Thyroid gland (tissue), 4 donors: ENCODE measurements around the gene PRKD2. TPM values are rescaled to one million over a fixed set of nuclear protein-coding genes. Genes with fewer than 3 reads are reported as not detected.
A peak's percentile ranks its signal among the peaks of the same experiment; 100 is the strongest.

Source experiments
- DNase-seq, 2 donors: peaks; one replicate each; pipeline ENCODE4 v3.0.0-alpha.2; 2019
- H3K27ac ChIP-seq, 3 donors: fragments of 200-600 bp; sonication (generic); 1 replicate in 2 of 3; 2 replicates in 1 of 3; pipeline ENCODE4 v1.5.1; 2016 to 2019; ENCODE audit warnings: mild to moderate bottlenecking in 1 of 3, moderate library complexity in 1 of 3
- H3K27me3 ChIP-seq: fragments of 200-600 bp; sonication (generic); one replicate; pipeline ENCODE4 v1.5.1; 2019
- H3K36me3 ChIP-seq, 2 donors: fragments of 200-600 bp; sonication (generic); one replicate each; pipeline ENCODE4 v1.5.1; 2016 to 2019
- H3K4me1 ChIP-seq, 2 donors: fragments of 200-600 bp; sonication (generic); one replicate each; pipeline ENCODE4 v1.5.1; 2017 to 2019
- H3K4me3 ChIP-seq, 3 donors: fragments of 200-600 bp; sonication (generic); replicated peaks in 1 of 3; 1 replicate in 2 of 3; 2 replicates in 1 of 3; pipeline ENCODE4 v1.5.1; 2016; ENCODE audit warnings: mild to moderate bottlenecking in 1 of 3
- H3K9me3 ChIP-seq: fragments of 200-600 bp; sonication (generic); one replicate; pipeline ENCODE4 v1.5.1; 2017
- POLR2A ChIP-seq, 2 donors: fragments of 450-650 bp; IDR thresholded peaks; one replicate each; pipeline ENCODE4 v1.6.1; 2017; ENCODE audit warnings: antibody characterized with exemption in 2 of 2, mild to moderate bottlenecking in 2 of 2, moderate library complexity in 1 of 2
- WGBS, 2 donors: methylation state at CpG; one replicate each; pipeline ENCODE4 v1.1.5; 2017; 5-methylcytosine and 5-hydroxymethylcytosine counted together
- intact Hi-C: fragments of 100-400 bp; cut with DNase I; formaldehyde crosslinking; loops from one replicate; pipeline ENCODE4 v1.15.1; 2023
- total RNA-seq, 4 donors: library from RNA; depleted of rRNA; stranded (reverse); fragments of >200 nt; gene quantifications; one replicate each; pipeline ENCODE4 v1.2.3, GENCODE V29; 2016
- TF ChIP-seq, protein P1 (sequence below), 6 experiments: fragments of 200-600 bp in 3 of 6; fragments of 450-650 bp in 3 of 6; sonication (generic) in 3 of 6; IDR thresholded peaks; one replicate each; pipeline ENCODE4 v1.5.1; 2016 to 2019; ENCODE audit warnings: antibody characterized with exemption in 6 of 6, mild to moderate bottlenecking in 2 of 6, inconsistent platforms in 1 of 6, moderate library complexity in 1 of 6

Gene PRKD2
- total RNA-seq, 4 donors from 2014 or later, result 23.7 to 40.7 (median 32.7) TPM

DNA sequence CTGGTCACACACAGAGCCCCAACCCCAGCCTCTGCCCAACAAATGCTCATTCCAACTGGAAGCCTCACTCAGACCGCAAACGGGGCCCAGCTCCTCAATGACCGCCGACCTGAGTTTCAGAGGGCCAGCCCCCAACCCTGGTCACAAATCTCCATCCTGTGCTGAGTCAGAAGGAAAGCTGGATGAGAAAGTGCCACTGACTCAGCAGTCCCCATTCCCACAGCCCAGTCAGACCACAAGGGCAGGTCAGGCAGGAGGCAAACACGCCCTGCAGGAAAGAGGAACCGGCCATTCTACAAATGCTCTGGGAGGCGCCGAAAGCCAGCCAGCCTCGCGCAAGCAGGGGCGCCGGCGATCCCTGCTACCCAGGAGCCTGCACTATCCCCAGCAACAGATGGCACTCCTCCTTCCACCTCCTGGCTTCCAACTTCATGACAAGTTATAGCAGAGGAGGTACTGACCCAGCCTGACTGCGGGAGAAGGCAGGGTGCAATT, 14.1 kb upstream of the PRKD2 start:
- Histone ChIP-seq H3K4me3 (no peak overlapping the region), H3K4me1 (no peaks in the 10 kb centered on the region), H3K27ac (no peak overlapping the region), H3K9me3 (no peaks in the 10 kb centered on the region), H3K36me3 (peaks cover 60 to 70% of the 10 kb centered on the region in 2 donors), H3K27me3 (no peaks in the 10 kb centered on the region)
- DNase-seq, result no peak
- intact Hi-C loops, result loop anchor here (10.0 kb wide), 1 partner anchor 116 kb away; no protein-coding TSS in a partner anchor
- TF ChIP-seq, protein P1, sequence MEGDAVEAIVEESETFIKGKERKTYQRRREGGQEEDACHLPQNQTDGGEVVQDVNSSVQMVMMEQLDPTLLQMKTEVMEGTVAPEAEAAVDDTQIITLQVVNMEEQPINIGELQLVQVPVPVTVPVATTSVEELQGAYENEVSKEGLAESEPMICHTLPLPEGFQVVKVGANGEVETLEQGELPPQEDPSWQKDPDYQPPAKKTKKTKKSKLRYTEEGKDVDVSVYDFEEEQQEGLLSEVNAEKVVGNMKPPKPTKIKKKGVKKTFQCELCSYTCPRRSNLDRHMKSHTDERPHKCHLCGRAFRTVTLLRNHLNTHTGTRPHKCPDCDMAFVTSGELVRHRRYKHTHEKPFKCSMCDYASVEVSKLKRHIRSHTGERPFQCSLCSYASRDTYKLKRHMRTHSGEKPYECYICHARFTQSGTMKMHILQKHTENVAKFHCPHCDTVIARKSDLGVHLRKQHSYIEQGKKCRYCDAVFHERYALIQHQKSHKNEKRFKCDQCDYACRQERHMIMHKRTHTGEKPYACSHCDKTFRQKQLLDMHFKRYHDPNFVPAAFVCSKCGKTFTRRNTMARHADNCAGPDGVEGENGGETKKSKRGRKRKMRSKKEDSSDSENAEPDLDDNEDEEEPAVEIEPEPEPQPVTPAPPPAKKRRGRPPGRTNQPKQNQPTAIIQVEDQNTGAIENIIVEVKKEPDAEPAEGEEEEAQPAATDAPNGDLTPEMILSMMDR (IDR thresholded peaks at IDR 0.05), result no peak
- no peak for TF ChIP-seq POLR2A (IDR thresholded peaks at IDR 0.05)
- 71 to 90% methylated on average over 2 to 13 of the region's 14 CpGs for WGBS, 2 donors

- Histone ChIP-seq H3K27me3 (no peaks in the 10 kb centered on the region), H3K9me3 (no peaks in the 10 kb centered on the region), H3K4me1 (no peaks in the 10 kb centered on the region), H3K36me3 (peaks cover 65 to 70% of the 10 kb centered on the region in 2 donors), H3K4me3 (no peak overlapping the region), H3K27ac (no peak overlapping the region)
- intact Hi-C loops, result loop anchor here (10.0 kb wide), 1 partner anchor 116 kb away; no protein-coding TSS in a partner anchor
- no peak for DNase-seq
- 94 to 96% methylated on average over 14 of the region's 14 CpGs for WGBS, 2 donors
- no peak for TF ChIP-seq POLR2A (IDR thresholded peaks at IDR 0.05)
- TF ChIP-seq, protein P1 (IDR thresholded peaks at IDR 0.05), result no peak
These were observed 13.7 kb upstream of the PRKD2 start for GRCh38 chr19:46730595-46730994.

DNA sequence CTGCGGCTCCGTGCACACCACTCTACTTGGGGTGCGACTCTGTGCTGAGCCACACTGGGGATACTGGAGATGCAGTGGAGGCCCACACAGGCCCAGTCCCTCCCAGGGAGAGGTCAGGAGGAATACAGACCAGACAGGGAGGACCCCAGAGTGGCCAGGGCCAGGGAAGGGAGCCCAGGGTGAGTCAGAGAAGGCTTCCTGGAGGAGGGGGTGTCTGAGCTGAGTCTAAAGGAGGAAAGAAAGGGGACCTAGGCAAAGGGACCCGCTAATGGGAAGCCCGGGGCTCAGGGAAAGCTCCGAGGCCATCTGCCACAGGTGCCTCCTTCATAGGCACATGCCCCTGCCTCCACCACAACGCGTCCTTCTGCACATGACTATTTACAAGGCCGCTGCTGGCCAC, 13.3 kb upstream of the PRKD2 start:
- H3K4me1 ChIP-seq, result no peaks in the 10 kb centered on the region
- WGBS, 2 donors, result 91 to 98% methylated on average over 9 of the region's 9 CpGs
- no peak overlapping the region for H3K27ac ChIP-seq
- TF ChIP-seq POLR2A (IDR thresholded peaks at IDR 0.05), result no peak
- TF ChIP-seq, protein P1 (IDR thresholded peaks at IDR 0.05), result no peak
- peaks cover 69 to 70% of the 10 kb centered on the region in 2 donors for H3K36me3 ChIP-seq
- DNase-seq, result no peak
- H3K4me3 ChIP-seq, result no peak overlapping the region
- no peaks in the 10 kb centered on the region for H3K9me3 ChIP-seq
- no peaks in the 10 kb centered on the region for H3K27me3 ChIP-seq
- intact Hi-C loops, result loop anchor here (10.0 kb wide), 1 partner anchor 115 kb away; no protein-coding TSS in a partner anchor

DNA sequence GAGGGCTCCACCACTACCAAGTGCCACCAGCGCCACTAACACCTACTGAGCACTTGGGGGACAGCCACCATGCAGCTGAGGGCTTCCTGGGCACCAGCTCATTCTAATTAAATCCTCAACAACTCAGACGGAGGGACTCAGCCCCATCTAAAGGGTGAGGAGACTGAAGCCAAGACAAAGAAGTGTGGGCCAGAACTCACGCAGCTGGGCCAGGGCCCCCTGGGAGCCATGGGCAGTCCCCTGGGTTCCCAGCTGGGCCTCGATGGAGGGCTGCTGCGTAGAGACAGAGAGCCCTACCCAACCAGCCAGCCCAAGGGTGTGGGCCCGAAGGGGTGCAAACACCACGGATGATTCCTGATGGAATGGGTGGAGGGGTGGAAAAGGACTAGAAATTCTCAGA, 12.8 kb upstream of the PRKD2 start:
- no peak for DNase-seq
- Histone ChIP-seq H3K4me1 (no peaks in the 10 kb centered on the region), H3K4me3 (no peak overlapping the region), H3K27ac (no peak overlapping the region), H3K36me3 (peaks cover 70 to 74% of the 10 kb centered on the region in 2 donors), H3K27me3 (no peaks in the 10 kb centered on the region), H3K9me3 (no peaks in the 10 kb centered on the region)
- WGBS, 2 donors, result 90 to 96% methylated on average over 6 to 7 of the region's 7 CpGs
- intact Hi-C loops, result loop anchor here (10.0 kb wide), 1 partner anchor 115 kb away; no protein-coding TSS in a partner anchor
- TF ChIP-seq POLR2A (IDR thresholded peaks at IDR 0.05), result no peak
- TF ChIP-seq, protein P1 (IDR thresholded peaks at IDR 0.05), result no peak

GRCh38 chr19:46728693-46729339, 11.9 kb upstream of the PRKD2 start:
- no peaks in the 10 kb centered on the region for H3K27me3 ChIP-seq
- no peak overlapping the region for H3K4me3 ChIP-seq
- no peaks in the 10 kb centered on the region for H3K9me3 ChIP-seq
- DNase-seq, result peak; percentile 61 to 67
- intact Hi-C loops, result no loop called here
- H3K36me3 ChIP-seq, result peaks cover 73 to 75% of the 10 kb centered on the region in 2 donors
- WGBS, 2 donors, result 53 to 57% methylated on average over 15 to 19 of the region's 20 CpGs
- peak overlapping the region in 1 of 3 donors; percentile 9 for H3K27ac ChIP-seq
- no peaks in the 10 kb centered on the region for H3K4me1 ChIP-seq
- TF ChIP-seq, protein P1 (IDR thresholded peaks at IDR 0.05), result peak; percentile 62 to 87 (median 72)
- TF ChIP-seq POLR2A (IDR thresholded peaks at IDR 0.05), result no peak
